Endothelial cell (in vitro differentiated cells): Measurements from ENCODE around the gene STX16. TPM values are rescaled to one million over a fixed set of nuclear protein-coding genes. Genes with fewer than 3 reads are reported as not detected.

Experiments used
- DNase-seq: peaks from one replicate; pipeline ENCODE4 v3.0.0; 2021; ENCODE audit warnings: low spot score
- H3K27ac Mint-ChIP-seq: one replicate; pipeline ENCODE4 v1.8.0; 2021; ENCODE audit warnings: mixed read lengths, inconsistent platforms; ENCODE audit not compliant: unreplicated experiment
- H3K27me3 Mint-ChIP-seq: one replicate; pipeline ENCODE4 v1.8.0; 2021; ENCODE audit warnings: mild to moderate bottlenecking, moderate library complexity, mixed read lengths, inconsistent platforms; ENCODE audit not compliant: unreplicated experiment
- H3K36me3 Mint-ChIP-seq: one replicate; pipeline ENCODE4 v1.8.0; 2021; ENCODE audit warnings: mild to moderate bottlenecking, low read depth, mixed read lengths, inconsistent platforms; ENCODE audit not compliant: unreplicated experiment
- H3K4me1 Mint-ChIP-seq: one replicate; pipeline ENCODE4 v1.8.0; 2021; ENCODE audit warnings: mild to moderate bottlenecking, mixed read lengths, inconsistent platforms; ENCODE audit not compliant: unreplicated experiment
- H3K4me3 Mint-ChIP-seq: one replicate; pipeline ENCODE4 v1.8.0; 2021; ENCODE audit warnings: mild to moderate bottlenecking, mixed read lengths, inconsistent platforms; ENCODE audit not compliant: unreplicated experiment
- H3K9me3 Mint-ChIP-seq: one replicate; pipeline ENCODE4 v1.8.0; 2021; ENCODE audit warnings: mixed read lengths, inconsistent platforms; ENCODE audit not compliant: unreplicated experiment
- CTCF ChIP-seq: fragments of 200-600 bp; sonication (generic); IDR thresholded peaks from one replicate; pipeline ENCODE4 v1.5.0; 2021; ENCODE audit warnings: antibody characterized with exemption; ENCODE audit not compliant: unreplicated experiment
- total RNA-seq: library from RNA; stranded (reverse); fragmentation: NEBNext Ultra II Directional; extraction: Animal tissue kit (Norgen Biotek cat#: 25700); gene quantifications from one replicate; pipeline ENCODE4 v1.2.1, GENCODE V29; 2021; ENCODE audit not compliant: unreplicated experiment

STX16 gene
- total RNA-seq, 1 donor from 2014 or later = 77.9 TPM

GRCh38 chr20:58633161-58634053, 17.7 kb upstream of the STX16 start:
- Mint-ChIP-seq H3K36me3 (no peaks in the 10 kb centered on the region), H3K4me1 (no peaks in the 10 kb centered on the region), H3K27ac (no peak overlapping the region), H3K9me3 (no peaks in the 10 kb centered on the region), H3K4me3 (no peak overlapping the region), H3K27me3 (peaks cover 8% of the 10 kb centered on the region)
- no peak for DNase-seq
- TF ChIP-seq CTCF = no peak

DNA sequence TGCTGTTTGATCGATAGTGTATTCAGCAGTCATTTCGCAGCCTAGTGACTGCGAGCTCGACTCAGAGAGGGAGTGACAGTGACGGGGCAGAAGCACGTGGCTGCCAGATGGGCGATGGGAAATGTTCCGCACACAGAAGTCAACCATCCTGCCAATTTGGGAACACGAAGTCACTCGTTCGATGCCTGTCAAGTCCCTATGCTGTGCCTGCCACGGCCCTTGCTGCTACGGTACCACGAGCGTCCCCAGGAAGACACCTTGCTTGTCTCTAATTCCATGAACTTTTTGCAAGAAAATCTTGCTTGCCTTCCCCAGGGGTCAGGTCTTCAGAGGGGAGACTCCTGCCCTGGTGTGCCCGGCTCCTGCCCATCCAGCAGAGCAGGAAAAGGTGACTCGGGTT, 17.0 kb upstream of the STX16 start:
- no peak for TF ChIP-seq CTCF
- Mint-ChIP-seq H3K27ac (no peak overlapping the region), H3K4me3 (no peak overlapping the region), H3K9me3 (no peaks in the 10 kb centered on the region), H3K4me1 (no peaks in the 10 kb centered on the region), H3K27me3 (peaks cover 8% of the 10 kb centered on the region), H3K36me3 (no peaks in the 10 kb centered on the region)
- DNase-seq = no peak

DNA sequence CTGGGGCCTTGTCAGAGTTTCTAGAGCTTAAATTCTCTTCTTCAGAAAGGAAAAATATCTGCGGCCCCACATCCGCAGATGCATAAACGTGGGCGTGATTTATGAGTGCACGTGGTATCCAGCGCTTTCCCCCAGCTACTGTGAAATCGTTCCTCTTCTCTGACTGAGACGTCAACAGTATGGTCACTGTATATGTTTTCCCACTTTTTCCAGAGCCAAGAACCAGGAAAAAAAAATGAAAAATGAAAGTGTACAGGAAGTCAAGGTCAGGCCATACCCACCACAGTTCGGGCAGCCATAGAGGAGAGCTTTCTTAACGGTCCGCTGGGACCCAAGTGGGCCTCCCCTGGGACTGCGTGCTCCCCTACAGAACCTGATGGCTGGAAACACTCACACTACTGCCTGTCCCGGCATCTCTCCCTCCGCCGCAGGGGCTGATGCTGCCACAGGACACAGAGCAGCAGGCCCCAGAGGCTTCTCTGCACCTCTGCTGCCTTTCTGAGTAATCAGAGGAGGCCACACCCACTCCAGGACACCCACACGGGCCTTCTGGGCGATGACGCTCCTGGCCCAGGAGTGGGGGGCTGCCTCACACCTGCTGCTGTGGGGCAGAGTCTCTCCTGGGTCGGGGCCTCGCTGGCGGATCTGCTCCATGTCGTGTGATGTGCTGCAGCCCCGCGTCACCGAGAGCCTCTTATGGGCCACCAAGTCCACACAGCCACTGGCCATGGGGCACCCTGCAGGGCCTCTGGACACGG, 16.4 kb upstream of the STX16 start:
- H3K4me3 Mint-ChIP-seq = no peak overlapping the region
- no peaks in the 10 kb centered on the region for H3K9me3 Mint-ChIP-seq
- H3K4me1 Mint-ChIP-seq = no peaks in the 10 kb centered on the region
- no peak for DNase-seq
- no peak for TF ChIP-seq CTCF
- H3K27me3 Mint-ChIP-seq = peaks cover 5% of the 10 kb centered on the region
- H3K36me3 Mint-ChIP-seq = no peaks in the 10 kb centered on the region
- no peak overlapping the region for H3K27ac Mint-ChIP-seq

GRCh38 chr20:58635279-58635665, 15.8 kb upstream of the STX16 start:
- Mint-ChIP-seq H3K4me1 (no peaks in the 10 kb centered on the region), H3K4me3 (no peak overlapping the region), H3K27me3 (peaks cover 3% of the 10 kb centered on the region), H3K36me3 (no peaks in the 10 kb centered on the region), H3K9me3 (no peaks in the 10 kb centered on the region), H3K27ac (no peak overlapping the region)
- DNase-seq = no peak
- no peak for TF ChIP-seq CTCF
